ENCODE data around the gene STPG1. TPM values are rescaled to one million over a fixed set of nuclear protein-coding genes. Genes with fewer than 3 reads are reported as not detected.
A peak's percentile ranks its signal among the peaks of the same experiment; 100 is the strongest.

The STPG1 gene
- total RNA-seq, 1 experiment from 2014 or later = 12.8 TPM

GRCh38 chr1:24415910-24416665 lies 2.5 kb upstream of the STPG1 start:
- H3K4me1 Mint-ChIP-seq = peaks cover 36% of the 10 kb centered on the region
- no peak for TF ChIP-seq PRRX2 (CRISPR knock-in tag; IDR thresholded peaks at IDR 0.05)
- TF ChIP-seq EMX1 (CRISPR knock-in tag; IDR thresholded peaks at IDR 0.05) = no peak
- TF ChIP-seq NFYB (CRISPR knock-in tag; conservative IDR thresholded peaks at IDR 0.05; ENCODE audit: low read depth) = no peak
- no peak for TF ChIP-seq TEAD4 (CRISPR knock-in tag; IDR thresholded peaks at IDR 0.05)
- no peak for TF ChIP-seq JUN (CRISPR knock-in tag; IDR thresholded peaks at IDR 0.05)
- TF ChIP-seq NR2C2 (CRISPR knock-in tag; IDR thresholded peaks at IDR 0.05) = no peak
- no peak for TF ChIP-seq HMGA2 (CRISPR knock-in tag; IDR thresholded peaks at IDR 0.05)
- no peak for TF ChIP-seq ZNF423 (CRISPR knock-in tag; IDR thresholded peaks at IDR 0.05)
- H3K9me3 Mint-ChIP-seq = peaks cover 3% of the 10 kb centered on the region; the same call in 1 of the 2 replicates
- no peaks in the 10 kb centered on the region for H3K27me3 Mint-ChIP-seq (ENCODE audit: low read depth)
- H3K4me3 Mint-ChIP-seq = peak overlapping the region; percentile 93
- ChIA-PET CTCF (interaction anchor here (0.6 to 5.1 kb wide), 61 partner anchors 9 to 345 kb away, joined by 3 to 44 read pairs (median 5); partner anchors contain the start of genes CLIC4, IFNLR1, NCMAP and RCAN3), POLR2A (interaction anchor here (0.8 to 1.1 kb wide), 3 partner anchors 48 to 266 kb away, joined by 3 to 4 read pairs (median 3); partner anchors contain the start of gene RCAN3)
- ATAC-seq = peak; percentile 1
- DNase-seq (ENCODE audit: low spot score) = no peak
- H3K36me3 Mint-ChIP-seq = peaks cover 6% of the 10 kb centered on the region; the same call in 1 of the 2 replicates
- no peak overlapping the region; the same call in 1 of the 2 replicates for H3K27ac Mint-ChIP-seq

- Mint-ChIP-seq H3K36me3 (peaks cover 6% of the 10 kb centered on the region; the same call in 1 of the 2 replicates), H3K4me1 (peaks cover 36% of the 10 kb centered on the region), H3K27me3 (ENCODE audit: low read depth) (no peaks in the 10 kb centered on the region), H3K9me3 (peaks cover 3% of the 10 kb centered on the region; the same call in 1 of the 2 replicates), H3K4me3 (peak within 1 kb of the TSS; percentile 93), H3K27ac (peak within 1 kb of the TSS; percentile 89)
- ATAC-seq (peak; percentile 94), DNase-seq (ENCODE audit: low spot score) (peak; percentile 99)
- CTCF ChIA-PET = interaction anchor here (0.6 to 5.1 kb wide), 67 partner anchors 10 to 344 kb away, joined by 3 to 44 read pairs (median 4); partner anchors contain the start of genes CLIC4, IFNLR1, NCMAP and RCAN3
- POLR2A ChIA-PET = interaction anchor here (0.5 to 1.1 kb wide), 4 partner anchors 41 to 265 kb away, joined by 3 to 4 read pairs (median 3); partner anchors contain the start of gene RCAN3
- no peak for TF ChIP-seq PRDM15 (CRISPR knock-in tag; IDR thresholded peaks at IDR 0.05)
- TF ChIP-seq USF2 (CRISPR knock-in tag; IDR thresholded peaks at IDR 0.05) = no peak
- no peak for TF ChIP-seq E2F4 (CRISPR knock-in tag; IDR thresholded peaks at IDR 0.05; ENCODE audit: borderline replicate concordance, low read depth)
- TF ChIP-seq ZMAT4 (CRISPR knock-in tag; IDR thresholded peaks at IDR 0.05) = no peak
- peak; percentile 20; the same call in 1 of the 2 replicates for TF ChIP-seq ZNF232 (CRISPR knock-in tag; IDR thresholded peaks at IDR 0.05)
- no peak for TF ChIP-seq TEAD1 (CRISPR knock-in tag; IDR thresholded peaks at IDR 0.05)
- no peak for TF ChIP-seq ZSCAN18 (CRISPR knock-in tag; IDR thresholded peaks at IDR 0.05)
- TF ChIP-seq CDX4 (CRISPR knock-in tag; IDR thresholded peaks at IDR 0.05; ENCODE audit: borderline replicate concordance) = no peak
- TF ChIP-seq ZNF317 (CRISPR knock-in tag; IDR thresholded peaks at IDR 0.05; ENCODE audit: borderline replicate concordance, low read depth) = no peak
- no peak for TF ChIP-seq ATF1 (CRISPR knock-in tag; IDR thresholded peaks at IDR 0.05)
- no peak for TF ChIP-seq ZNF512 (CRISPR knock-in tag; IDR thresholded peaks at IDR 0.05; ENCODE audit: borderline replicate concordance)
- no peak for TF ChIP-seq ZNF138 (CRISPR knock-in tag; conservative IDR thresholded peaks at IDR 0.05)
- no peak for TF ChIP-seq ETV6 (CRISPR knock-in tag; IDR thresholded peaks at IDR 0.05)
- no peak for TF ChIP-seq MLX (CRISPR knock-in tag; IDR thresholded peaks at IDR 0.05)
Measured at GRCh38 chr1:24415334-24415909, 1.8 kb upstream of the STPG1 start, which contains the start of gene NIPAL3. Gene NIPAL3 (plus strand): TSS chr1:24415802. CDS start chr1:24419548, 3,746 bp downstream.

Measured in WTC11 (cell line).